ENCODE data around the gene FUCA1.

DNA sequence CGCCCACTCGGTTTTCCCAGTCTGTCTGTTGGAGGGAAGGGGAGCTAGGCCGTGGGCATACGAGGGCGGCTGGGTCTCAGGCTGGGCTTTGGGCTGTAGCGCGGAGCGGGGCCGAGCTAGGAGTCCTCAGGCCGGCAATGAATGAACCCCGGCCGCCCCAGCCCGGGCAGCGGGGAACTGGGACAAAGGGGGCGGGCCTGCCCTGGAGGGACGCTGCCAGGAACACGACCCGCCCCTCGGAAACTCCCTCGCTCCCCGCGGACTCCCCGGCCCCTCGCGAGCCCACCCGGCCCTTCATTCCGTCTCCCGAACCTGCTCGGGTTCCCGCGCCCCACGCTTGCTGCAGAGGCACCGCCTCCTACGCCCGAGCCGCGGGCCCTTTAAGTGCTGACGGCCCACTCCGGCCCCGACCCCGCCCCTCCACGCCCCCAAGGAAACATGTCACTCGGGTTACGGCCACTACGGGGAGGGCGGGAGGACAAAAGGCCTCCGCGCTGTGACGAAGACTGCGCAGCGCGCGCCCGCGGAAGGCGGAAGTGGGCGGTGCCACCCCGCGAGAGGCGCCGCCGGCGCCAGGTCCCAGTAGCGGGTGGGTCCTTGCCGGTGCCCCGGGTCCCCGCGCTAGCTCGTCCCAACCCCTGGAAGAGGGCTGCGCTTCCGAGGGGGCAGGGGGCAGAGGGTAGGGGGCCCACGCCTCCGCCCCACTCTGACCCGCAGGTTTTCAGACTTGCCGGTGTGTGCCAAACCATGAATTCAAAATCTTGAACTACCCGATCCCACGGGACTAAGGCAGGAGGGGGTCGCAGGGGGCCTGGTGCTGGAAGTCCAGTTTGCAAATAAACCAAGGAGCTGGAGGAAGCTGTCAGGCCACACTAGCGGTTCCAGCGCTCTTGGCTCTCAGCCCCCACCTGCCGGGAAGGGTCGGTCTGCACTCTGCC is 67.4 kb downstream of the FUCA1 start, which contains the start of gene GALE:
- no peak for TF ChIP-seq CTCF (conservative IDR thresholded peaks at IDR 0.05; ENCODE audit: low read depth, low read length)
- TF ChIP-seq MXI1 (IDR thresholded peaks at IDR 0.05; ENCODE audit: borderline replicate concordance, low read depth, low read length): 0 out of 2 replicates have a peak, but pooled peaks have one; percentile 45
- no peak for TF ChIP-seq RCOR1 (IDR thresholded peaks at IDR 0.05; ENCODE audit: insufficient replicate concordance, low read length)
- no peak for TF ChIP-seq RAD21 (IDR thresholded peaks at IDR 0.05; ENCODE audit: low read length)
- TF ChIP-seq SMC3 (IDR thresholded peaks at IDR 0.05; ENCODE audit: low read depth, low read length): no peak
- peak; percentile 53; the same call in 1 of the 2 replicates for TF ChIP-seq POLR2A (IDR thresholded peaks at IDR 0.05; ENCODE audit: low read depth, low read length)
- TF ChIP-seq RFX5 (IDR thresholded peaks at IDR 0.05; ENCODE audit: low read depth, low read length): no peak
- TF ChIP-seq CEBPB (IDR thresholded peaks at IDR 0.05; ENCODE audit: low read depth, low read length): no peak
- peak; percentile 82; the same call in 1 of the 2 replicates for TF ChIP-seq MAZ (IDR thresholded peaks at IDR 0.05; ENCODE audit: borderline replicate concordance, low read depth, low read length)
- no peak for TF ChIP-seq FOS (IDR thresholded peaks at IDR 0.05; ENCODE audit: low read depth, low read length)
